Adipose tissue (tissue), 3 donors: ENCODE measurements around the gene ATP10A. TPM values are rescaled to one million over a fixed set of nuclear protein-coding genes. Genes with fewer than 3 reads are reported as not detected.

Source experiments
- H3K27ac ChIP-seq: one replicate; pipeline ENCODE4 v1.5.1; 2013; ENCODE audit warnings: low read depth, low read length
- WGBS, 3 donors: extraction: QIAGEN DNeasy Blood & Tissue Kit; methylation state at CpG; one replicate each; pipeline ENCODE4 v1.1.7; 2013; 5-methylcytosine and 5-hydroxymethylcytosine counted together
- polyA plus RNA-seq, 3 donors: library from polyadenylated mRNA; stranded (reverse); fragments of 200-250 nt; gene quantifications; one replicate each; pipeline ENCODE4 v1.2.3, GENCODE V29; 2013
- donor health status: healthy with polysubstance abuse.
- donor health status: Bipolar disorder and iron deficiency.
- donor health status: healthy.

The ATP10A gene
- polyA plus RNA-seq, 3 donors = 1.0 to 2.8 (median 2.4) TPM

DNA sequence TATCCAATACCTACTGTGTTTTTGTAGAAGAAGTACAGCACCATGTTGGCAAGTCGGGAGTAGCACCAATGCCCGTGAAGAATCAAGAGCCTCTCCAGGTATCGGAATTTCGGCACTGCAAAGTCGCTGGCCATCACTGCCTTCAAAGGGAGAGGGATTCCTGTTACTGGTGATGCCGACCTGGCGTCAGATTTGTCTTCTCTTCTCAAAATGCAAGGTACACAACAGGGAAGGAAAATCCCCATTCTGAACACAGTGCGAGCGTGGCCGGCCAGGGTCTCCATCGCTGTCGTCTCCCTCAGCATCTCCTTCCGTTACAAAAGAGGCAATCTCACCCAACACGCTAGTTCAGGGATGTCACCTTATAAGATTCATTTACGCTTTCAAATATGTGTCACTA lies 175.4 kb downstream of the ATP10A start:
- 91 to 97% (median 92%) methylated on average over 15 of the region's 15 CpGs for WGBS, 3 donors
- H3K27ac ChIP-seq = no peak overlapping the region

DNA sequence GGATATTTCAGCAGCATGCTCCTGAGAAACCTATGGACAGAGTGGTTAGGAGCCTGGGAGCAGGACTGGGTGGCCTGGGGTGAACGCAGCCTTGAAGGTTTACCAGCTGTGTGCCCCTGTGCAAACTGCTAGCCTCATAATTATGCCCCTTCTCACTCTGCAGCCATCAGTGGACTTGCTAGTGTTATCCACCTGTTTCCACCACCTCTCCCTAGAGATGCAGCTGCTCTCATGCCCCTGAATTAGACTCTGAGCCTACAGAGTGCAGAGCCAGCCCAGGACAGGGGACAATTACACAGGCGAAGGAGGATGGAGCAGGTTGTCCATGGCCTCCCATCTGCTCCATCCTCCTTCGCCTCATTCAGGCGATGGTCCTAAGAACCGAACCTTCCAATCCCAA lies 175.9 kb downstream of the ATP10A start:
- no peak overlapping the region for H3K27ac ChIP-seq
- WGBS, 3 donors = 92 to 94% (median 93%) methylated on average over 5 of the region's 5 CpGs

DNA sequence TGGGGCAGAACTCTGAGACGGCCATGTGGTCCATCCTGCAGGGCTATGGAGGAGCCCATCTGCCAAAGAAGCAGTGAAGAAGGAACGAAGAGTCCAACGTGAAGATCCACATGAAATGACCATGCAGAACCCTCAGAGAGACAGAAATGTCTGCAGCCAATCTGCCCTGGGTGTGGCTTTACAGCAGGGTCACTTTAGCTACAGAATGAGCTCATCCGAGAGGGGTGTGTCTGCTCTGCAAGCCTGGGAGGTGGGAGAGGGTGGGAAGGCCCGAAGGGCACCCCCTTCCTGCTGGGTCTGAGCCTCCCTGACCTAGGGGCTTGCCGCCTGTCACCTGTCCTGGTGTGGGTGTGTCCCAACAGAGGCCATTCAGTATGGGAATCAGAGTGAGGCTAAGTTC lies 176.3 kb downstream of the ATP10A start:
- 77 to 78% methylated on average over 6 of the region's 6 CpGs; no CpG with 5 or more reads in 1 of the 3 donors for WGBS, 3 donors
- no peak overlapping the region for H3K27ac ChIP-seq

DNA sequence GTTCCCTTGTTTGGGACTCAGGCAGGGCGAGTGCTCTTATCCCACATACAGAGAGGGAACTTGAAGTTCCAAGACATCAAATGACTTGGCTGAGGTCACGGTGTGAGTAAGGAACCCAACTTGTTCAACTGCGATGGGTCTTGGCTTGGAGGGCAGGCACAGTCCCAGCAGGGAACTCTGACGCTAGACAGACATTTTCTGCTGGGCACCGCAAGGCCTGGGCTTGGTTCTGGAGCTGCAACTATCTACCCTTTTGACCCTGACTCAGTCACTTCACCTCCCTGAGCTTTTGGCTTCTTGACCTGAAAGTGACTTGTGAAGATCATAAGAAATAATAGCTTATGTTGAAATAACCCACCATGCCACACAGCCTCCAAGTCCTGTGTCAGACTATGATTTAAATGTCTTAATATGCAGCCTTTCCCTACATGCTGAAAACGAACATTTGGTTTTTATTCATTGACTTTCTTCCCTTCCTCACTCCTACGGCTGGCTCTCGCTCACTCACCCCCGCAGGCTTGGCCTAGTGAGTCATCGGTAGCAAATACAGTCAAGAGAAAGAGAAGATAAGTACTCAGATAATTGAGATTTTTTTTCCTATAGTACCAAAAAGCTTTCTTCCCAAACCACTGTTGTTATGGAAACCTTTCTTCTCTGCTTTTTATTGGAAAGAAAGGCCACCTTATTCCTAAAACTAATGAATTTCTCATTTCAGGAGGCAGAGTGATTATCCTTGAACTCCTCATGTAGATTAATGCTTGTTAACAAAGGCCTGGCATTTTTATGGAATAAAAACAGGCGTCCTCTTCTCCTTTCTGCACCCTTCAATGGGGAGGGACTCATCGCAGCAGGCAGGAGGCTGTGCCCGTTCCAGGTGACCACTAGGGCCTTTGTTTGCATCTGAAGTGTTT lies 178.4 kb downstream of the ATP10A start:
- no peak overlapping the region for H3K27ac ChIP-seq

DNA sequence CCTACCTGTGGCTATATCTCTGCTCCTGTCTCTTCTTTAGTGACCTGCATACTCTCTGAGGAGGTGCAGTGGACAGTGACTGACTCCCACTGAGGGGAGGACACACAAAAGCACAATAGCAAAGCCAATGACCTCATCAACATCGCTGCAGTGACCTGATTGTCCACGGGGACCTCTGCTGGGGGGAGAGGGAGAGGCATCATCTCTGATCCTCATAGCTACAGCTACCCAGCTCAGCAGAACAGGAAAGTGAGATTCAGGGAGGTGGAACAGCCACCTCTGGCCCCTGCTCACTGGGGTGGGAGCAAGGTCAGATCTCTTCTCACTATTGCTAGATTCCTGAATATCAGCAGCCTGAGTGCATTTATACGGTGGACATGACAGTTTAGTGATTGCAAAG lies 179.2 kb downstream of the ATP10A start:
- 73 to 89% (median 86%) methylated on average over 3 of the region's 3 CpGs for WGBS, 3 donors
- no peak overlapping the region for H3K27ac ChIP-seq

More for the DNA sequence above, 178.4 kb downstream of the ATP10A start:
- 67 to 69% (median 68%) methylated on average over 13 of the region's 13 CpGs for WGBS, 3 donors

DNA sequence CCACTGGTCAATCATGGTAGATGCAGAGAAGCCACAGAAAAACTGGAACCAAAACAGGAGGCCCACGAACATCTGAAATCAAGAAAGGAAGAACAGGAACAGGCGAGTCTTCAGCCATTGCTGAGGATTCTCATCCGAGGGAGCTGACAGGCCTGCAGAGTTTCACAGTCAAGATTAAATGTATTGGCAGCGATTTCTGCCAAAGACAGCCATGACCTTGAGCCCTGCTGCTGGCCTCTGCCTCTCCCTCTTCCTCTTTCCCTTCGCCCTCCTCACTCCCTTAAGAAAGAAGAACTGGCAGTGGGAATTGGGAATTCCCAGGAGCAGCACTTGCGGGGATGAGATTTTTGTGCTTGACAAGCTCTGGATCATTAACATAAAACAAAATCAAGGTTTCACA lies 179.7 kb downstream of the ATP10A start:
- no peak overlapping the region for H3K27ac ChIP-seq
- 48 to 67% (median 58%) methylated on average over 6 of the region's 6 CpGs for WGBS, 3 donors

DNA sequence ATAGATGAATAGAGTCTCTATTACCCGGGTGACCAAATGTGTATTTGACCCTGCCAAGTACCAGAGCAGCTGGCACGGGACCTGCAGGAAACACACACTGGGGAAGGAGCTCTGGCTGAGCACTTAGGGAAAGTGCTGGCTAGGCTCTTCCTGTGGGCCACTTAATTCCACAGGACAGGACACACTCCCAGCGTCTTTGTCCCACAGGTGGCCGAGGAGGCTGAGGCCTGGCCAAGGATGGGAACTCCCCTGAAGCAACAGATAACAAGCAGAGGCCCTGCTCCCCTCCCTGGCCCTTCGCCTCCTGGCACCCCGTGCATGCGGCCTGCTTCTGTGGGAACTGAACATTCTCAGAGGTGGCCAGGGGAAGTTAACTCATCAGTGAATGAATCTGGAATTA lies 180.8 kb downstream of the ATP10A start:
- H3K27ac ChIP-seq = no peak overlapping the region
- 48 to 68% (median 52%) methylated on average over 7 of the region's 7 CpGs for WGBS, 3 donors

DNA sequence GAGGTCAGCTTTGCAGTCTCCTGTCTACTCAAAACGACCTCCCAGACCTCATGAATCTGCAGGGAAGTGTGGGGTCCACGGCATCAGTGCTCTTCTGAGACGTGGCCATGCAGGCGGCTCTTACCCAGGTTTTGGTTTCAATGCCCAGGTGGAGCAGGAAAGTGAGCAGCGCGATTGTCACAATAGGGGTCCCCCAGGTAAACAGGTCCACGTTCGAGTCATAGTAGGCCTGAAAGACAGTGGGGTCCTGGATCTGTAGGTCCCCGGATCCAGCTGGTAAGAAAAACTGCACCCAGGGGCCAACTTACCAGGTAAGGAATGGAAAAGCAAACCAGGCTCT lies 182.5 kb downstream of the ATP10A start:
- WGBS, 3 donors = 79 to 89% (median 81%) methylated on average over 9 of the region's 9 CpGs
- H3K27ac ChIP-seq = no peak overlapping the region

DNA sequence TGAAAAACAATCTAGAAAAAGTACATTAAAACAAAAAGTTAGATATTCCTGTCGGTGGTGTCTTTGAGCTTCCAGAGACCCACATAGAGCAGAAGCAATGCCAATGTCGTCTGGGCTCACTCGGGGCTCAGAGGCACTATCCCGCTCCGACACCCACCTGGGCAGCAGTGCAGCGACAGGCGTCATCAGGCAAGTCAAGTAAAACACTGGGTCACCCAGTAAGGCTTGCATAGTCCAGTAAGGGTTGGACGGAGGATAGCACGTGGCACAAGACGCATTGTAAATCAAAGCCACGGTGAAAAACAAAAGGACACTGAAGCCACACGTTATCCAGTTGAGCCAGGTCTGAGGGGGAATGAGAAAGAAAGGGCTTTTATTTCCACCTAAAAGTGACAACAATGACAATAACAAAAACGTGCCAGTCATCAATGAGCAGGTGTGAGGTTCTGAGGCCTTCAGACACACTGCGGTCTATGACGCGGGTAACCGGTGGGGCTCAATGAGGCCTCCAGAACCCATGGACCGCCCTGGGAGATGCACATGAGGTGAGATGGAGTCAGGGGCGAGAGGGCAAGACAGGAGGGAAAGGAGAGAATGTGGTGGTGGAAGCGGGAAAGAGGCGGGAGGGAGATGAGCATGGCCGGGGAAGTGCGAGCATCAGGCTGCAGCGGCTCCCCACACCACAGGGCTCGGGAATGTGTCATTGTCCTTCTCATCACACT lies 183.0 kb downstream of the ATP10A start:
- 82 to 91% (median 90%) methylated on average over 25 of the region's 25 CpGs for WGBS, 3 donors
- H3K27ac ChIP-seq = no peak overlapping the region

DNA sequence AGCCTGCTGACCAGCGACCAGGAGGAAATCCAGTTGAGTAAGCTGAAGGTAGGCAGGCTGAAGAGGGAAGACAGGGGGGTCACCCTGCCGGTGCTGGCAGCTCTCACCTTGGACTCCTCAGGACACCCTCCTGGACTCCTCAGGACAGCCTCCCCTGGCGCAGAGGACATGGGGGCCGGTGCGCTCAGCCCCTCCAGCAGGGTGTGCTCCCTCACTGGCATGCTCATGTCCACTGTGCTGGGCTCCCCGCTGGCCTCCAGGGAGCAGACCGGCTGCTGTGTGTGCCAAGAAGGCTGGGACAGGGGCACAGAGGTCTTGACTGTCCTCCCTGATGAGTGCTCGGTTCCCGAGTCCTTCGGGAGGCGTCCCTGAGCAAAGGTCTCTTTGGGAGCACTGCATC lies 183.6 kb downstream of the ATP10A start:
- 79 to 86% (median 79%) methylated on average over 11 of the region's 11 CpGs for WGBS, 3 donors
- no peak overlapping the region for H3K27ac ChIP-seq

DNA sequence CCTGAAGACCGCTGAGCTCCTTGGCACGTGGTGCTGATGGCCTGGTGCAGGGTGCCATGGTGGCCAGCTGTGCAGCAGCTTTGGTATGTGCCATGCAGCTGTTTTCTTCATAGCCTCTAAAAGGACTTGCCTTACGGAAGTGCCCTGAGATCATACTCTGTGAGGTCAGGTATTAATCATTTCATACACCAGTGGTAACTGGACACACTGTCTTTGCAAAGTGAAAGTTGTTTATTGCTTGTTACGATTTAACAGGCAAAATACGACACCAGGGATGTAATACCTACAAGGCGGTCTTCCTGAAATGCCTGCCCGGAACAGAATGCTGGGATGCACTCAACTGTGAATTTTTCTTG lies 184.6 kb downstream of the ATP10A start:
- H3K27ac ChIP-seq = no peak overlapping the region
- WGBS, 3 donors = 80 to 94% (median 90%) methylated on average over 7 of the region's 7 CpGs

DNA sequence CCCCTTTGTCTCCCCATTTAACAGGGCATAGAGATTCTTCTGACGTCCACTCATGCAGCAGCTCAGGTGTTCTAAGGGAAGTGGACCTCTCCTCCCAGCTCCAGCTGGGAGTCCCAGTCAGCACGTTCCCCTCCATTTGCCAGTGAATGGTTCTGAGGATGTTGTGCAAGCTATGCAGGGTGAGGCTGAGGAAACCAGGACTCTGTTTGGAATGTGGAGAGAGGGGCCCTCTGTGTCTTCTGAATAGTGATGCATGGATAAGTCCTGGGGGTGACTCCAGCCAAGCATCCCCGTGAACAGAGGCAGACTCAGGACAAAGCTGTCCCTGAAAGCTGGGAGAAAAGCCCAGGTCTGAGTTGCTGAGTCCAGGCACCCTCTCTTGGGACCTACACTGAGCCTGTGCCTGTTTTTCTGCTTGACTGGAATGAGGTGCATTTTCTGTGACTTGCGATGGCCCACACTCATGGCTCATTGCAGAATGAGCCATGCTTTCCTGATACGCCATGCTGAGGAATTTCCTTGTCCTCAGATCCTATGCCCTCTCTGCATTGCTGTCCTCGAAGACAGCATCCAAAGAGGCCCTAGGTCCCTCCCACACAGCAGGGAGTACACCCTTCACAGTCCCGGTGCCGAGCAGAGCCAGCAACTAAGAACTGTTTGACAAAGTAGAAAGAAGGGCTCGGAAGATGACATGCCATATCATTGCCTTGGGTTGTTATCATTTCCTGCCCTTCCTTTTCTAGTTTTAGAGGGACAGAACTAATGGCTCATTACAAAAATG lies 185.2 kb downstream of the ATP10A start:
- WGBS, 3 donors = 60 to 66% (median 65%) methylated on average over 9 of the region's 9 CpGs
- no peak overlapping the region for H3K27ac ChIP-seq

DNA sequence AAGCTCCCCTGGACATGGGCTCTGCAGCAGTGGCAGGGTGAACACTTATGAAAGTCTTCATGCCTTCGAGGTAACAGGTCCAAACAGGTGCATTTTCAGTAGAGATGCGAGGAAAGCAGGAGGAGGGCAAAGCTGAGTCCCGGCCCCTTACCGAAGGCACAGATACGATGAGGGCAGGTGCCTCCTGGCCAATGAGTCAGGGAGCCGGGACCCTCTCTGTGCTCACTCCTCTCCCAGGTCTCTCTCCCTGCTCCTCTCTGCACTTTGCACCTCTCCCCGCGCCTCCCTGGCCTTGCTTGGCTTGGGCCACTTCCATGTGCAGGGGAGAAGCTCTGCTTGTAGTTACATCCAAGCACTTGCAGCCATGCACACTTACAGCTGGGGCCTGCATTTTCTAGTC lies 187.1 kb downstream of the ATP10A start:
- no peak overlapping the region for H3K27ac ChIP-seq
- 77 to 97% (median 93%) methylated on average over 8 of the region's 8 CpGs for WGBS, 3 donors

DNA sequence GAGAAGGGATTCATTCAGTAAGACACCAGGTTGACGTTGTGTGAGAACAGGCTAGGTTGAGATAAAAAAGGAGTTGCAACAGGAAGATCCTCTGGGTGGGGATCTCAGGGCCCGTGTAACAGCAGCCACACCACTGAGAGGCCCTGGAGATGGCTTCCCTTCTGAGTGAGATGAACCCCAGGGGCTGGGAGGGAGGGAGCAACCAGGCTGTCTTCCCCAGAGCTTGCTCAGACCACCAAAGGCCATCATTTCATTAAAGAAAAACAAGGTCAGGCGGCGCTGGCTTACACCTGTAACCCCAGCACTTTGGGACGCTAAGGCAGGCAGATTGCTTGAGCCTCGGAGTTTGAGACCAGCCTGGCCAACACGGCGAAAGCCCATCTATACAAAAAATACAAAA lies 187.7 kb downstream of the ATP10A start:
- WGBS, 3 donors = 65 to 81% (median 77%) methylated on average over 8 of the region's 8 CpGs
- no peak overlapping the region for H3K27ac ChIP-seq

DNA sequence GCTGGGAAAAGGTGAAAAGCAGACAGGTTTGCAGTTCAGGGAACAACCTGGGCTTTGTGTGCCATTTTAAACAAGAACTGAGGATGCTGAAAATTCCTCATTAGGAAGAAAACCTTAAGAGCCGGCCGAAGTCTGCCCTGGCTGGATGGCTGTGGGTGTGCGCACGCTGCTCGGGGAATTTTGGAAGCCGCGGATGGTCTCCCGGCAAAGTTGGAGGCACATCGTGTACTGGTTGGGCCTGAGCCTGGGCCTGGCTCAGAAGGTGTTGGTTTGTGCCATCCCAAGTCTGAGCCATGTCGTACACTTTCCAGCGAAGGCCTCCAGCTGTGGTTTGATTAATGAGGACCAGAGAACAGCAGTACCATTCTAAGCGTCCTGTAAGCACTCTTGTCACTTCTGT lies 188.2 kb downstream of the ATP10A start:
- WGBS, 3 donors = 75 to 82% (median 81%) methylated on average over 12 of the region's 12 CpGs

DNA sequence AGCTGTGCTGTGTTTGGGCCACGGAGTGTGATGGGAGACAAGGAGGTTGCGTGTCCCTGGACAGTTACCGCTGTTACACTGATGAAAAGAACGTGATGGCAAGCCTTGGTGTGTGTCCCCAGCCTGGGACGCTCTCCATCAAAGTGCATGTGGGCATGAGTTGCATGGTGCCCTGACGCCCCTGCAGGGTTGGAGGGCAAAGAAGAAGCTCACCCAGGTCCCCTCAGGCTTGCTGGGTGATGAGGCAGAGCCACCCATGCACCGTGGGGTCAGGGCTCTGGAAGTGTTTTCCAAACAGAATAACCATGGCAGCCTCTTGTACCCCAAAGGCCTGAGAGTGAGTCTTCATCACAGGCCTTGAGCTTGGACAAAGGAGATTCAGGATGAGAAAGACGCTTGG lies 189.2 kb downstream of the ATP10A start:
- H3K27ac ChIP-seq = no peak overlapping the region
- WGBS, 3 donors = 87 to 95% (median 94%) methylated on average over 8 of the region's 8 CpGs

More for the DNA sequence above, 188.2 kb downstream of the ATP10A start:
- H3K27ac ChIP-seq = no peak overlapping the region

DNA sequence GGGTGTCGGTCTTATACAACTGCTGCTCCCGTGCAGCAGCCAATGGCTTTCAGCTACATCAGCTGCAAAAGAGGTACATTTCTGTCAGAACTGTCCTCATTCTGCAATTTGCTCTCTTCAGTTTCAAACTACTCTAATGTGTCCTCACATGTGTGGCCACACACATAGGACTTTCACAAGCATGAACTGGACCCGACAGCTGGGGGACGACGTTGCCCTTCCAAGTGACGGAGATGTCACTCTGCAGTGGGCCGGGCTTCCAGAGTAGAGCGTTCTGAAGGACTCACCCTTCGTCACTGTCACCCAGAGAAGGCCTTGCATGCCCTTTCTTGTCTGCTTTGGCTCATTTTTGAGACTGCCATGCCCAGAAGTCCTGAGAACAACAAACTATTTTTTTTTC lies 189.8 kb downstream of the ATP10A start:
- no peak overlapping the region for H3K27ac ChIP-seq
- WGBS, 3 donors = 75 to 86% (median 86%) methylated on average over 9 of the region's 9 CpGs

DNA sequence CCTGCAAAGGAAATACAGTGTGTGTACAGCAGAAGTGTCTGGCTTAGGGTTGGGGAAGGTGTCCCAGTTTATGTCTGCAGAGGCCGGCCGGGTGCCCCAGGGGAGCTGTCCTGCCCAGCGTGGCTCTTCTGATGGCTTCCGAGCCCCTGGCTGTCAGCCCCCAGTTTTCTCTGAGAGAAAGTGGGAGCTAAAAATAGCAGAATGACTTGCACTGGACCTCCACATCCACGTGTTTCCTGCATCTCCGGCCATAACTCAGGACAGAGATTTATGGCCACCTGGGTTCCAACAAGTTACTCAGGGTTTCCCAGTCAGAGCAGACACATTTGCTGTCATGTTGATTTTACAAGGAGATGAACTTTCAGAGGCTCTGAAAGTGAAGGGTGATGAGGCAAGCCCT lies 192.0 kb downstream of the ATP10A start:
- no peak overlapping the region for H3K27ac ChIP-seq
- WGBS, 3 donors = 4 to 56% (median 6%) methylated on average over 6 of the region's 6 CpGs

DNA sequence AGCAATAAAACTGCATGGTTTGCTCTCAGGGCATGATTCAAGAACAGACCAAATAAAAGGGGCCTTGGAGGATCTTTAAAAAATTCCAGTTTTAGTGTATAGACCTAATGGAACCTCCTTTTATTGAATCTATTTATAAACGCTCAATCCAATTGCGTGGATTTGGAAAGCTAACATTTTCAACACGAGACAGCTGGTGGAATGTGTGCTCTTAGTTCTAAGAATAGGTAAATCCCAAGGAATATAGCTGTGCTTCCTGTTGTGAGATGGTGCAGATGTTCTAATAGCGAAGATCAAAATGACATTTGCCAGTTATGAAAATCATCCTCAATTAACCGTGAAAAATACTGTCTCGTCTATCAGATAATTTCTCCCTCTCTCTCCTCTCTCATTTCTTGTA lies 192.5 kb downstream of the ATP10A start:
- no peak overlapping the region for H3K27ac ChIP-seq
- WGBS, 3 donors = 10 to 24% (median 20%) methylated on average over 6 of the region's 6 CpGs
